ENCODE results near the gene TMEM119. TPM values are rescaled to one million over a fixed set of nuclear protein-coding genes. Genes with fewer than 3 reads are reported as not detected.

Gene TMEM119
- total RNA-seq, 1 experiment from 2014 or later = not detected

- POLR2A ChIA-PET = interaction anchor here (0.5 to 1.0 kb wide), 4 partner anchors 9 to 432 kb away, joined by 3 to 8 read pairs (median 4); no protein-coding TSS in a partner anchor
- TF ChIP-seq CTCF (IDR thresholded peaks at IDR 0.05; ENCODE audit: insufficient read depth in 1 of 2, low read depth in 1 of 2, low read length in 1 of 2, severe bottlenecking in 1 of 2, unreplicated experiment in 1 of 2) = no peak
- peak overlapping the region; percentile 99 for H3K27ac Mint-ChIP-seq (ENCODE audit: unreplicated experiment)
- Histone ChIP-seq H3K4me3 (ENCODE audit: low read depth, low read length) (peak overlapping the region; percentile 92), H3K27me3 (replicated peaks; ENCODE audit: control insufficient read depth, insufficient read depth, low read length) (no peaks in the 10 kb centered on the region), H3K9me3 (no peaks in the 10 kb centered on the region), H3K36me3 (ENCODE audit: control insufficient read depth, insufficient read depth, low read length) (peaks cover 5% of the 10 kb centered on the region), H3K4me1 (0 out of 2 replicates have a peak, but pooled peaks cover 3% of the 10 kb centered on the region)
- CTCF ChIA-PET = interaction anchor here (0.8 to 1.2 kb wide), 4 partner anchors 50 to 242 kb away, joined by 3 to 8 read pairs (median 4); no protein-coding TSS in a partner anchor
- peaks cover 25% of the 10 kb centered on the region for H3K36me3 Mint-ChIP-seq (ENCODE audit: insufficient read depth, unreplicated experiment)
- H3K4me3 Mint-ChIP-seq (ENCODE audit: unreplicated experiment) = peak overlapping the region; percentile 96
- intact Hi-C loops (cut with micrococcal nuclease; ENCODE audit: unreplicated experiment) = loop anchor here (2.0 kb wide), 1 partner anchor 169 kb away; the partner anchor contains the start of gene CORO1C
- H3K27me3 Mint-ChIP-seq (ENCODE audit: insufficient read depth, unreplicated experiment) = no peaks in the 10 kb centered on the region
- H3K4me1 Mint-ChIP-seq (ENCODE audit: low read depth, unreplicated experiment) = no peaks in the 10 kb centered on the region
- no peak for DNase-seq
- no peaks in the 10 kb centered on the region for H3K9me3 Mint-ChIP-seq (ENCODE audit: unreplicated experiment)
- BruUV-seq (replicated peaks) = no TSS peak
These were observed 36.0 kb downstream of the TMEM119 start for GRCh38 chr12:108561852-108562347.

- Mint-ChIP-seq H3K27ac (ENCODE audit: unreplicated experiment) (peak within 1 kb of the TSS; percentile 99), H3K9me3 (ENCODE audit: unreplicated experiment) (no peaks in the 10 kb centered on the region), H3K4me1 (ENCODE audit: low read depth, unreplicated experiment) (no peaks in the 10 kb centered on the region), H3K4me3 (ENCODE audit: unreplicated experiment) (peak within 1 kb of the TSS; percentile 96), H3K36me3 (ENCODE audit: insufficient read depth, unreplicated experiment) (peaks cover 30% of the 10 kb centered on the region), H3K27me3 (ENCODE audit: insufficient read depth, unreplicated experiment) (no peaks in the 10 kb centered on the region)
- BruUV-seq (replicated peaks) = no TSS peak
- POLR2A ChIA-PET = interaction anchor here (0.6 kb wide), 3 partner anchors 548 to 1342 kb away, joined by 3 read pairs; no protein-coding TSS in a partner anchor
- Histone ChIP-seq H3K27me3 (replicated peaks; ENCODE audit: control insufficient read depth, insufficient read depth, low read length) (no peaks in the 10 kb centered on the region), H3K36me3 (ENCODE audit: control insufficient read depth, insufficient read depth, low read length) (peaks cover 2% of the 10 kb centered on the region; the same call in 1 of the 2 replicates), H3K4me1 (0 out of 2 replicates have a peak, but pooled peaks cover 3% of the 10 kb centered on the region), H3K9me3 (no peaks in the 10 kb centered on the region), H3K4me3 (ENCODE audit: low read depth, low read length) (peak within 1 kb of the TSS; percentile 92)
- peak; percentile 82 for DNase-seq
- TF ChIP-seq CTCF (IDR thresholded peaks at IDR 0.05; ENCODE audit: insufficient read depth in 1 of 2, low read depth in 1 of 2, low read length in 1 of 2, severe bottlenecking in 1 of 2, unreplicated experiment in 1 of 2) = no peak
- intact Hi-C loops (cut with micrococcal nuclease; ENCODE audit: unreplicated experiment) = no loop called here
- CTCF ChIA-PET = no interaction called here
These were observed 36.8 kb downstream of the TMEM119 start, which contains the start of gene SART3 for GRCh38 chr12:108560752-108561719. SART3 (minus strand) TSS chr12:108561173; CDS start chr12:108561154, 19 bp downstream.

- peaks cover 2% of the 10 kb centered on the region; the same call in 1 of the 2 replicates for H3K36me3 ChIP-seq (ENCODE audit: control insufficient read depth, insufficient read depth, low read length)
- H3K27me3 Mint-ChIP-seq (ENCODE audit: insufficient read depth, unreplicated experiment) = no peaks in the 10 kb centered on the region
- BruUV-seq (replicated peaks) = TSS peak; percentile 48
- H3K27me3 ChIP-seq (replicated peaks; ENCODE audit: control insufficient read depth, insufficient read depth, low read length) = no peaks in the 10 kb centered on the region
- ChIA-PET POLR2A (no interaction called here), CTCF (interaction anchor here (0.5 kb wide), 1 partner anchor 872 kb away, joined by 4 read pairs; no protein-coding TSS in a partner anchor)
- 0 out of 2 replicates have a peak, but pooled peaks cover 3% of the 10 kb centered on the region for H3K4me1 ChIP-seq
- H3K9me3 ChIP-seq = no peaks in the 10 kb centered on the region
- H3K9me3 Mint-ChIP-seq (ENCODE audit: unreplicated experiment) = no peaks in the 10 kb centered on the region
- no peak for TF ChIP-seq CTCF (IDR thresholded peaks at IDR 0.05; ENCODE audit: insufficient read depth in 1 of 2, low read depth in 1 of 2, low read length in 1 of 2, severe bottlenecking in 1 of 2, unreplicated experiment in 1 of 2)
- peak overlapping the region; percentile 99 for H3K27ac Mint-ChIP-seq (ENCODE audit: unreplicated experiment)
- H3K4me3 Mint-ChIP-seq (ENCODE audit: unreplicated experiment) = peak overlapping the region; percentile 96
- H3K4me1 Mint-ChIP-seq (ENCODE audit: low read depth, unreplicated experiment) = no peaks in the 10 kb centered on the region
- DNase-seq = peak in 1 of 2 experiments; percentile 17
- intact Hi-C loops (cut with micrococcal nuclease; ENCODE audit: unreplicated experiment) = no loop called here
- H3K4me3 ChIP-seq (ENCODE audit: low read depth, low read length) = peak overlapping the region; percentile 92
- peaks cover 30% of the 10 kb centered on the region for H3K36me3 Mint-ChIP-seq (ENCODE audit: insufficient read depth, unreplicated experiment)
These were observed 37.6 kb downstream of the TMEM119 start for GRCh38 chr12:108560321-108560721.
